Measurements from ENCODE around the gene GNB1L. TPM values are rescaled to one million over a fixed set of nuclear protein-coding genes. Genes with fewer than 3 reads are reported as not detected.

GNB1L gene
- total RNA-seq, 4 donors from 2014 or later: 1.8 to 5.1 (median 4.5) TPM

GRCh38 chr22:19776433-19777031 is 78.1 kb downstream of the GNB1L start:
- intact Hi-C loops (cut with DNase I): no loop called here
- WGBS, 2 donors: 68 to 69% methylated on average over 17 to 18 of the region's 18 CpGs
- DNase-seq: no peak
- Histone ChIP-seq H3K4me3 (replicated peaks in 1 of 3) (no peak overlapping the region), H3K9me3 (no peaks in the 10 kb centered on the region), H3K27ac (no peak overlapping the region), H3K36me3 (no peaks in the 10 kb centered on the region), H3K4me1 (peaks cover 0 to 5% of the 10 kb centered on the region in 2 donors), H3K27me3 (no peaks in the 10 kb centered on the region)
- no peak for TF ChIP-seq POLR2A (IDR thresholded peaks at IDR 0.05)
- no peak for TF ChIP-seq CTCF (IDR thresholded peaks at IDR 0.05)

- 88 to 96% methylated on average over 7 to 17 of the region's 24 CpGs for WGBS, 2 donors
- no peak for TF ChIP-seq POLR2A (IDR thresholded peaks at IDR 0.05)
- no peak for TF ChIP-seq CTCF (IDR thresholded peaks at IDR 0.05)
- no peaks in the 10 kb centered on the region for H3K9me3 ChIP-seq
- no peaks in the 10 kb centered on the region for H3K27me3 ChIP-seq
- no peak for DNase-seq
- H3K27ac ChIP-seq: no peak overlapping the region
- no peak overlapping the region for H3K4me3 ChIP-seq (replicated peaks in 1 of 3)
- intact Hi-C loops (cut with DNase I): no loop called here
- H3K4me1 ChIP-seq: peaks cover 0 to 5% of the 10 kb centered on the region in 2 donors
- no peaks in the 10 kb centered on the region for H3K36me3 ChIP-seq
These were observed 79.0 kb downstream of the GNB1L start for GRCh38 chr22:19775496-19776325.

- intact Hi-C loops (cut with DNase I): no loop called here
- TF ChIP-seq CTCF (IDR thresholded peaks at IDR 0.05) (no peak), POLR2A (IDR thresholded peaks at IDR 0.05) (no peak)
- Histone ChIP-seq H3K36me3 (no peaks in the 10 kb centered on the region), H3K4me3 (replicated peaks in 1 of 3) (no peak overlapping the region), H3K27ac (no peak overlapping the region), H3K4me1 (peaks cover 0 to 5% of the 10 kb centered on the region in 2 donors), H3K27me3 (no peaks in the 10 kb centered on the region), H3K9me3 (no peaks in the 10 kb centered on the region)
- DNase-seq: no peak
- WGBS, 2 donors: 94% methylated on average over 8 of the region's 8 CpGs
These were observed 80.0 kb downstream of the GNB1L start for GRCh38 chr22:19774628-19775027.

- intact Hi-C loops (cut with DNase I): no loop called here
- no peaks in the 10 kb centered on the region for H3K27me3 ChIP-seq
- no peaks in the 10 kb centered on the region for H3K36me3 ChIP-seq
- no peak overlapping the region for H3K27ac ChIP-seq
- DNase-seq: no peak
- 74 to 88% methylated on average over 6 to 9 of the region's 9 CpGs for WGBS, 2 donors
- peaks cover 0 to 5% of the 10 kb centered on the region in 2 donors for H3K4me1 ChIP-seq
- no peak overlapping the region for H3K4me3 ChIP-seq (replicated peaks in 1 of 3)
- no peaks in the 10 kb centered on the region for H3K9me3 ChIP-seq
- TF ChIP-seq POLR2A (IDR thresholded peaks at IDR 0.05) (no peak), CTCF (IDR thresholded peaks at IDR 0.05) (no peak)
These were observed 81.1 kb downstream of the GNB1L start for GRCh38 chr22:19773470-19774040.
